Stimulated activated CD4-positive, alpha-beta T cell treated with anti-CD3 and anti-CD28 coated beads, Interleukin-1b, Interleukin-23, amount 100 ng/mL, for 4 hours (primary cell): ENCODE measurements around the gene KIAA0753.
A peak's percentile ranks its signal among the peaks of the same experiment; 100 is the strongest.

Experiments used
- DNase-seq, 2 donors: peaks; one replicate each; pipeline ENCODE4 v3.0.0-alpha.2; 2020; ENCODE audit warnings: low read depth in 2 of 2

Gene KIAA0753

DNA sequence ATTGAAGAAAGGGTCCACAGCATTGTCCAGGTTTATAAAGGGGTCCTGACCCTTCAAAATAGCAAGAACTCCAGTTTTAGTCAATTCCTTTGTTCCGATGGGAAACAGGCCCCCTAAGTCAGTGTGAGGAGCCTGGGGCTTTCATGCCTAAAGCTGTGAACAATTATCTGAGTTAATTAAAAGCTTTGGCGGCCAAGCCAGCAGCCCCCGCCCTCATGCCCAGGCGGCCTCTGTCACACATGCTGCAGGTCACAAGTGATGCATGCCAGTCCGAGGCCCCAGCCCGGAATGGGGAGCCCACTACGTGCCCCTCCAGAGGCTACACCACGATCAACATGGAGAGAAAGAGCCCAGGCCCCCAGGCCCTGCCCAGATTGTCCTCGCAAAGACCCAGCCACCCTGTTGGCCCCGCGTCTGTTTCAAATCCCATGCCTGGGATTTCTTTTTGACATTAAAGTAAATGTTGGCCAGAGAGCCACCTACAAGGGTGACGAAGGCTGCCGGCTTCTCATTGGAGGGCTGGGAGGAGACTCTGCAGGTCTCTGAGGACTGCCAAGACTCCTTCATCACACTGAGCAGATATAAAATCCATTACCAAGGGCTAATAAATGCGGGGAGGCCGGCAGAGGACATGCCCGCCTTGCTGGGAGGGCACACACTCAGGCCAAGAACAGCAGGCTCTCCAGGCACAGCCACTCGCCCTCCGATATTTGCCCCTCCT lies 69.6 kb downstream of the KIAA0753 start:
- DNase-seq: no peak

GRCh38 chr17:6569370-6570285 lies 70.9 kb downstream of the KIAA0753 start:
- no peak for DNase-seq

DNA sequence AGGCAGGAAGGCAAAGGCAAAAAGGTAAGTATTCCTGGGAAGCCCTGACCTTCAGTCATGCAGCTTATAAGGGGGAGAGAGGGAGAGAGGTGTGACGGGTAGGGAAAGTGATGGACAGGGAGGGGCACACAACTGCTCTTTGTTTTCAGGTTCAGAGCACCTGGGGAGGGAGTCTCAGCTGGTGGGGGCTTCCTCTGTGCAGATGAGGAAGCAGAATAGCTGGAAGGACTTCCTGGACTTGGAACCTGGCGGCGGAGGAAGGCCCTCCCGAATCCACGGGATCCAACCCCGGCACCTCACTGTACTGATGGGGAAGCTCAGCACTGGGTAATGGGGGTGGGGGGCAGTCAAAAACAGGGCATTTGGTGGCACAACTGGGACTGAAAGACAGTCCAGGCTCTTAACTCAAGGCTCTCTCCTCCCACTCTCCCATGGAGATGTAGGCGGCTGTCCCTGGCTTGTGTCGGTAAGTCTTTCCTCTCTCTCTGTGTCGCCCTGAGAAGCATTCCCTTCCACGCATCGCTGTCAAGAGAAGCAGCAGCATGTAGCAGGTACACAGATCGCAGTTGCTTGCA lies 72.2 kb downstream of the KIAA0753 start:
- no peak for DNase-seq

DNA sequence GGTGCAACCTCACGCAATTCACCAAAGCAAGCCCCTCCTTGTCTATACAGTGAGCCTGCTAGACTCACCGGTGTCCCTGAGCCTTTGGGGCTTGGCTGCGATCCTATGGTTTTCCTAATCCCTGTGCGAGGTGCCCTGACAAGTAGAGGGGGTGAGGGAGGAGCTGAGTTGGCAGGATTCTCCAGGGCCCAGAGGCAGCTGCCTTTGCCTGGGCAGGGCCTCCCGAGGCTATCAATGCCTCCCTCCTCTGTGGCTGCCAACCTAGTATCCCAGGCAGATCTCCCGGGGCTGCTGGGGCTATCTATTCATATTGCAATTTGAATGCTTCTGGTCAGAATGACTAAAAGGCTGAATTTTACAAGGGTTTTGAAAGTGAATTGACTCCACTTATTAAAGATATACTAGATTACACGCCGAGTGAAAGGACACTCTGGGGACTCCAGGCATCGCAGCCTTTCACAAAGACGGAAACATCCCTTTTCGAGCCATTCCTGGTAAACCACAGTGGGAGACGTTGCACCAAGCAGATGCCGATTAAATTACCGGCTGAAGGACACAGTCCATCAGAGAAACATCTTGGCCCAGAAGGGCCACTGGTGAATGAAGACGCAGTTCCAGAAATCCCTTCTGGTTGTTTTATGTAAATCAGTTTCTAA lies 72.9 kb downstream of the KIAA0753 start:
- no peak for DNase-seq

DNA sequence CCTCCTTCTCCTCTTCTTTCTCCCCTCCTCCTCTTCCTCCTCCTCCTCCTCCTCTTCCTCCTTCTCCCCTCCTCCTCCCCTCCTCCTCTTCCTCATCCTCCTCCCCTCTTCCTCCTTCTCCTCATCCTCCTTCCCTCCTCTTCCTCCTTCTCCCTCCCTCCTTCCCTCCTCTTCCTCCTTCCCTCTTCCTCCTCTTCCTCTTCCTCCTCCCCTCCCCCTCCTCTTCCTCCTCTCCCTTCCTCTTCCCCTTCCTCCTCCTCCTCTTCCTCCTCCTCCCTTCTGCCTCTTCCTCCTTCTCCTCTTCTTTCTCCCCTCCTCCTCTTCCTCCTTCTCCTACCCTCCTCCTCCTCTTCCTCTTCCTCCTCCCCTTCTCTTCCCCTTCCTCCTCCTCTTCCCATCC lies 79.1 kb downstream of the KIAA0753 start:
- no peak for DNase-seq

DNA sequence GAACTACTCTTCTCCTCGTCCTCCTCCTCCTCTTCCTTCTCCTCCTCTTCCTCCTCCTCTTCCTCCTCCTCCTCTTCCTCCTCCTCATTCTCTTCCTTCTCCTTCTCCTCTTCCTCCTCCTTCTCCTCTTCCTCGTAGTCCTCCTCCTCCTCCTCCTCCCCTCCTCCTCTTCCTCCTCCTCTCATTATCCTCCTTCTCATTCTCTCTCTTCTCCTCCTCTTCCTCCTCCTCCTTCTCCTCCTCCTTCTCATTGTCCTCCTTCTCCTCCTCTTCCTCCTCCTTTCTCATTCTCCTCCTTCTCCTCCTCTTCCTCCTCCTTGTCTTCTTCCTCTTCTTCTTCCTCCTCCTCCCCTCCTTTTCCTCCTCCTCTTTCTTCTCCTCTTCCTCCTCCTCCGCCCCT lies 80.0 kb downstream of the KIAA0753 start:
- DNase-seq: no peak

GRCh38 chr17:6559753-6560215 lies 80.7 kb downstream of the KIAA0753 start:
- DNase-seq: no peak

DNA sequence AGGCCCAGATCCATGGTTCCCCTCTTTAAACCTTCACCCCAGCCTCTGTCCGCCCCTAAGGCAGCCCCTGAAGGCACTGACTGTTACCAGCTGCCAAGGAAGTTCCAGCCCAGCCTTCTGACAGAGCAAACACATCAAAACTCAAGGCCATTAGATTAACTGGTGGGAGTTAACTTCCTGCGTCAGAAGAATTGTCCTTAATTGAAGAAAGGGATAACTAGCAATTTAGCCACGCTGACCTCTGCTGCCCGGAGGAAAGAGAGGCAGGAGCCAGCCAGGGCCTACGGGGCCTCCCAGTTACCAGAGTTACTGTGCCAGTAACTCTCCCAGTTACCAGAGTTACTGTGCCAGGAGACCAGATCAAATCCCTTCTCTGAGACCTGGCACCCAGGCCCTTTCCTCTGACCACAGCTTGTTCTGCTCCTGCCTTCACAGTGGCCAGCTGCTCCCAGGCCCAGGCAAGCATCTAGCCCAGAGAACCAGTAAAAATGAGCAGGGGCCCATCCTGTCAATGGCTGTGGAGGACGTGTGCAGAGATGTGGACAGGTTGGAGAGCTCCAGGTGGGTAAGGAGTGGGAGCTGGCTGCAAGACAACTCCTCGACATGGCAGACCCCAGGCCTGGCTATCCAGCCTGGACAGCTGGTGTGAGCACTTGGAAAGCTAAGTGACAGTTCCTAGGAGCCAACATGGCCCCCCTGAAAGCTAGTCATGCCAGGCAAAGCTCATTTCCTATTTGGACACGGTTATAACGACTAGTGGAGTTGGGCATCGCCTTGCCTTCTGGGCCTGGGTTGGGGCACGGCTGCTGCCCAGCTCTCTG lies 81.4 kb downstream of the KIAA0753 start:
- no peak for DNase-seq

GRCh38 chr17:6558276-6558675 lies 82.2 kb downstream of the KIAA0753 start:
- no peak for DNase-seq

DNA sequence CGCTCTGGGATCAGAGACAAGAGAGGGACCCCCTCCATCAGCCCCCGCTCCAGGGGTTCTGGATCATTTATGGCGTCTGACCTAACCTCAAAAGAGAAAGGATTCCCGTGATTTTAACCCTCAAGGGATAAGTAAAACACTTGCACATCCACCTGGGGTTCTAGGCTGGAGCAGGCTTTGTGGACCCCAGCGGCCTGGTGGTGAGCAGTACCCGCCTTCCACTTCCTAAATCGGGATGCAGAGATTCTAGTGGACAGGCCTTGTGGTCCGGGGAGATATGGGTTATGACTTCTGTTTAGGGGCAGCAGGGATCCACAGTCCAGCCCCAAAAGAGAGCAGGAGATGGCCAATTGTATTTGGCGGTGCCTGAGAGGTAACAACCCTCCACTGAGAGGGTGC lies 83.5 kb downstream of the KIAA0753 start:
- no peak for DNase-seq

DNA sequence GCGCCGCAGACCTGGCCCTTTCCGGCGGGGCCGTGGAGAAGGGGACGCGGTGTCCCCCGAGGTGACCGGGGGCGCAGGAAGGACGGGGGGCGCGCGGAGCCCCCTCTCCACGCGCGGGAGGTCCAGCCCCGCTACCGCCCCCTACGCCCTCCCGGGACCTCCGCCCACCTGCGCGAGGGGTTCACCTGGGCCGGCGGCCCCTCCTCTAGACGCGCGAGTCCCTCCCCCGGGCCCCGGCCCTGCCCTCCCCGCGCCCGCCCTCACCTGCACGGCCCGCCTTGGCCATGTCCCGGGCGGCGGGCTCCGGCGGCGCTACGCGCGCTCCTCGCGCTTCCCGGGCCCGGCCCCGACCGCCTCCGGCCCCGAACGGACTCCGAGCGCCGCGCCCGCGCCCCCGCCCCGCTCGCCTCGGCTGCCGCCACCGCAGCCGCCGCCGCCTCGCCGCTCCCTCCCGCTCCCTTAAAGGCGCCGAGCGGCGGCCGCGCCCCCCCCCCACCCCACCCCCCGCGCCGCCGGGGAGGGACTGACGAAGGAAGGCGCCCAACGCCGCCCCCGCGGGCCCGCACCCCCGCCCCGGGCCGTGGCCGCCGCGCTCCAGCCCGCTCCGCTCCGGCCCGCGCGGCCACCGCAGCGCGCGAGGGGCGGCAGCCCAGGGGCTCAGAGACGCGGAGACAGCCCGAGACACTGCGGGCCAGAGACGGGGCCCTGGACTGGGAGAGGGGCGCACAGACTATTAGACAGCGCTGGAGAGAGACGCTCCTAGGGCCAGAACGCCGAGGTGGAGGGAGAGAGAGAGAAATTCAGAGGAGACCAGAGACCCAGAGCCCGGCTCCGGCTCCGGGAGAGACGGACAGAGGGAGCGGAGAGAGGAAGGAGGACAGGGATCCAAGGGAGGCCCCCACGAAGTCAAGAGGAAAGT lies 84.1 kb downstream of the KIAA0753 start, which contains the start of gene PITPNM3:
PITPNM3 (minus strand) TSS at position 435 of the 919 bp plus-strand sequence; CDS start at position 286, 149 bp downstream.
- no peak for DNase-seq

DNA sequence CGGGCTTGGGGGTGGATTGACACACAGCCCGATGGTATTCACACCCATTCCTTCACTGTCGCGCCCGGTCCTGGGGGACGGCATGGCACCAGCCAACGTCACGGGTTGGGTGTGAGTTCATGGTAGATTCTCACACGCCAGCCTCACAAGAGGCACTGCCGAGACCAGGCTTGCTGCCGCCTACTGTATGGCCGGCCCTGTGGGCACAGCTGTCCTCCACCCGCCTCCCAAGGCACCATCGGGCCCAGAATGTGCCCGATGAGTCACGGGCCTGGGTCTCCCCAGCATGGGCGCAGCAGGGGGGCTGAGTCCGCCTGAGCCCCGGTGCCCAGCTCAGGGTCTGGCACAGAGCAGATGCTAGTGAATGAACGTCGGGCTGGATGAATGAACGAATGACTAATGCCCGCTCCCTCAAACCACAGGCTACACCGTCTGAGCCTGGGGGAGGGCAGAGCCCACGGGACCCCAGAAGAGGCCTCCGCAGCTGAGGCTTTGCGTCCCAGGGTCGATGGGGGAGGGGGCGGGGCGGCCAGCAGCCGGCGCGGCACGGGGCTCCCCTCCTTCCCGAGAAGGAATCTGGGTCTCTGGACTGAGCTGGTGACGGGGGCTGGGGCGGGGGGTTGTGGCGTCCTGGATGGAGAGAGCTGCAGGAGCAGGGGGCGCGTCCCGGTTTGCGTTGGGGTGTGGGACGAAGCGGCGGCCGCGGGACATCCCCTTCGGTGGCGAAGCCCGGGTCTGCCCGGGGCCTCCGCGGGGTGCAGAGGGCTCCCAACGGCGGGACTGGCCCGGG lies 85.0 kb downstream of the KIAA0753 start:
- peak in 1 of 2 donors; percentile 14 for DNase-seq

DNA sequence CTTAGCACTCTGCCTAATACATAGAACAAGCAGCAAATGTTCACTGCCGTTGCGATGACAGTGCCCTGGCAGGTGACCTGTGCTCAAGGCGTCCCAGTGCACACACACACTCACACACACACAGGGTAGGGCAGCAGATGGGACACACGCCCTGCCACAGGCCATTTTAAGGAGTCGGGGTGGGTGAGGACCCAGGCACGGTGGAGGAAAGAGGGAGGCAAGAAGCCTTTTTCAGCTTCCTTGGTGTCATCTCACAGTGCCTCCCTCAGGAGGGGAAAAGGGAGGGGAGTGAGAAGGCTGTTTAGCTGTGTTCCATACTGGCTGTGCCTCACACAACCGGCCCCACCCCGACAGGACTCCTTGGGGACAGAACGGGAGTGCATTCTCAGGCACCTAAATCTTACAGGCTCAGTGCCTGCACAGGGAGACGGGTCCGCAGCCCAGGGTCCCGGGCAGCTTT lies 85.6 kb downstream of the KIAA0753 start:
- no peak for DNase-seq

DNA sequence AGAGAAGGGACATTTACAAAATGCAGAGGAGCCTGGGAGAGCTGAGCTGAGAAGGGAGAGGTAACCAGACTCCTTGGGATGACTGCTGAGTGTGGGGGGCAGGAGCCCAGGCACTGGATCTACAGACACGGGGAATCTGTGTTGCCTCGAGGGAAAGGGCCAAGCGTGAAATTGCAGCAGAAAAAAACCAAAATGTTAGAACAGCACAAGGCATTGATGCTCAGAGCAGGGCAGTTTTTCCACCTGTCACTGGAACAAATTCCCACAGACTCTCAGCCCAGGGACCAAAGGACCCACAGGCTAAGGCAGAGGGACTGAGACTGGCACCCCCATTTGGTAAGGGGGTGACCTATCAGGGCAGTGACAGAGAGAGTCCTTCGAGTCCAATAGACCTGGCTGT lies 86.2 kb downstream of the KIAA0753 start:
- no peak for DNase-seq

DNA sequence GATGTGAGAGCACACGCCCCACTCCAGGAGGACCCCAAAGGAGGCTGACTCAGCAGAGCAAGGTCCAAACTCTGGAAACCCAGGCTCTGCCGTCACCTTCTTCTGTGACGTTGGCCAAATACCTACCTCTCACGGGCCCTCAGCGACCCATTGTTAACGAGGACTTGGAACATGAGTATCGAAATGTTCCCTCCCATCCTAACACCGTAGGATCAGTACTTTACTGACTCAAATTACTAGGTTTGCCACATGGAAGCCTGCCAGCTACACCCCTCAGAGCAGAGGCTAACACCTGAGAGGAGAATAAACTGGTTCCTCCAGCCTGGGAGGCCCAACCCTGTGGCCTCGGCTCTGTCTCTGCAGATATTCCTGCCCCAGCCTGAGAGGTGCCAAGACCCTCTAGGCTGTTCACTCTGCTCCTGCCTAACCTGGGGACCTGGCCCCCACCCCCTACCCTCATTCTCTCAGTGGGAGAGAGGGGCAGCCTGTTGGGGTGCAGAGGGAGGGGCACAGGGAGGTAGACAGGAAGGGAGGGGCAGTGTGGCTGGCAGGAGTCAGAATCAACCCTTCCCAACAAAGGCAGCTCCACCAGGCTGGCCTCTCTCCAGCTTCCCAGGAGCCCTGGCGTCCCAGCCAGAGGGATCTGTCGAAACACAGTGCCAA lies 88.5 kb downstream of the KIAA0753 start:
- no peak for DNase-seq

DNA sequence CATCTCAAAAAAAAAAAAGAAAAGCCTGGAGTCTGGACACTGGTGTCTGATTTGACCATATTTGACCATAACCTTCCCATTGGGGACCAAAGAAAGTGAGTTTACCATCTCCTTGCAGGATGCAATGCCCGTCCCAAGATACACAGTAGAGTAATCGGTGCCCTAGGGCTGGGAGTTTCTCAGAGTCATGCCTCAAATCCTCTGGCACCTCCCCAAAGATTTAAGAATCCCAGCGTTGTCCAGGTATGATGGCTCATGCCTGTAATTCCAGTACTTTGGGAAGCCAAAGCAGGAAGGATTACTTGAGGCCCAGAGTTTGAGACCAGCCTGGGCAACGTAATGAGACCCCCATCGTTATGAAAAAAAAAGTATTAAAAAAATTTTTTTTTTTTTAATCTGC lies 89.2 kb downstream of the KIAA0753 start:
- no peak for DNase-seq

DNA sequence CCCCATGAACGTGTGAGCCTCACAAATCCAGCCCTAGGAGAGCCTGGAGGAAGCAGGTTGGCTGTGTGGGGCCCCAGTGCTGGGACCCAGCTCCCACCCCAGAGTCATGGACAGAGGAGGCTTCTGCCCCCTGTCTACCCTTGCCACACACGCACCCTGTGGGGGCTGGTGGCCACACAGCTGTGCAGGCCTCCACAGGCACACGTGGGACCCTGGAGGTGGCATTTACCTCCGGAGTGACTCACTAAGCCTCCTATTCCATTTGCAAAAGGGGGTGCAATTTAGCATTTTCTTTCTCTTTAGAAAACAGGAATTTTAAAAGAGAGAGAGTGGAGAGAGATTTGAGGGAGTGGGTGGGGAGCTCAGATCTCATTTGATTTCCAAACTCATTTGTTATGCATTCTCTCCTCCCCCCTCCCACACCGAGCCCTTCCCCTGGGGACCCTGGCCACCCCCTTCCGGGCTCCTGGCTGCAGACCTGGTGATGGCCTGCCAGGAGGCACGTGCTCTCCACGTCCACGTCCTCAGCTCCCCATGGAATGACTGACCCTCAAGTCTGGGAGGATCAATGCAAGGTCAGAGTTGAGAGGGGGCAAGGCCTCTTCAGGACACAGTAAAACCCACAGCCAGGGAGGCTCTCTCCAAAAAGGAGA lies 91.0 kb downstream of the KIAA0753 start:
- DNase-seq: no peak
